Upper lobe of left lung (tissue), 6 donors: Measurements from ENCODE around the gene S100P. TPM values are rescaled to one million over a fixed set of nuclear protein-coding genes. Genes with fewer than 3 reads are reported as not detected.

Experiments used
- ATAC-seq, 2 donors: fragments of 200-7000 bp; cut with Tn5 transposase; one replicate each; pipeline ENCODE4 v1.9.1; 2022; ENCODE audit warnings: mild to moderate bottlenecking in 2 of 2, moderate library complexity in 2 of 2; ENCODE audit not compliant: low FRiP score in 2 of 2
- DNase-seq, 2 donors: peaks; one replicate each; pipeline ENCODE4 v3.0.0-alpha.2; 2019 to 2020
- H3K27ac ChIP-seq, 4 donors: fragments of 200-600 bp; sonication (generic); one replicate each; pipeline ENCODE4 v1.5.1; 2016 to 2019
- H3K27me3 ChIP-seq, 4 donors: fragments of 200-600 bp; sonication (generic); one replicate each; pipeline ENCODE4 v1.5.1; 2017 to 2019
- H3K36me3 ChIP-seq, 4 donors: fragments of 200-600 bp; sonication (generic); one replicate each; pipeline ENCODE4 v1.5.1; 2016 to 2019
- H3K4me1 ChIP-seq, 4 donors: fragments of 200-600 bp; sonication (generic); one replicate each; pipeline ENCODE4 v1.5.1; 2018 to 2019
- H3K4me3 ChIP-seq, 4 donors: fragments of 200-600 bp; sonication (generic); one replicate each; pipeline ENCODE4 v1.5.1; 2017 to 2019; ENCODE audit warnings: mild to moderate bottlenecking in 2 of 4, moderate library complexity in 1 of 4
- H3K9me3 ChIP-seq, 4 donors: fragments of 200-600 bp; sonication (generic); one replicate each; pipeline ENCODE4 v1.5.1; 2018 to 2019
- EP300 ChIP-seq, 4 donors: sonication (generic); formaldehyde crosslinking; IDR thresholded peaks; one replicate each; pipeline ENCODE4 v1.5.1; 2017; ENCODE audit warnings: antibody characterized with exemption in 4 of 4, control low read depth in 2 of 4
- POLR2A ChIP-seq, 4 donors: fragments of 450-650 bp; IDR thresholded peaks; one replicate each; pipeline ENCODE4 v1.5.1; 2016 to 2017; ENCODE audit warnings: antibody characterized with exemption in 4 of 4, mild to moderate bottlenecking in 2 of 4
- POLR2AphosphoS5 ChIP-seq, 2 donors: sonication (generic); formaldehyde crosslinking; IDR thresholded peaks; one replicate each; pipeline ENCODE4 v1.5.1; 2017; ENCODE audit warnings: antibody characterized with exemption in 2 of 2
- WGBS, 2 donors: methylation state at CpG; one replicate each; pipeline ENCODE4 v1.1.5; 2017 to 2018; 5-methylcytosine and 5-hydroxymethylcytosine counted together
- total RNA-seq, 6 donors: library from RNA; depleted of rRNA in 4 of 6; stranded (reverse); fragments of >200 nt in 4 of 6; gene quantifications; one replicate each; pipeline versions ENCODE4 v1.1.0 to v1.2.1, GENCODE V29; 2016 to 2021
- TF ChIP-seq, protein P1 (sequence below), 6 experiments: fragments of 450-650 bp in 4 of 6; fragments of 200-600 bp in 2 of 6; sonication (generic) in 2 of 6; IDR thresholded peaks; one replicate each; pipeline ENCODE4 v1.5.1; 2016 to 2019; ENCODE audit warnings: antibody characterized with exemption in 6 of 6
- donor health status: DM: no; HTN: no; CAD: no; lungs with moderate emphysema.
- donor health status: DM: no; HTN: yes; CAD: no; lungs with severe emphysema.

S100P gene
- total RNA-seq, 6 donors from 2014 or later = 4.1 to 22.4 (median 13.3) TPM; not detected in 2

DNA sequence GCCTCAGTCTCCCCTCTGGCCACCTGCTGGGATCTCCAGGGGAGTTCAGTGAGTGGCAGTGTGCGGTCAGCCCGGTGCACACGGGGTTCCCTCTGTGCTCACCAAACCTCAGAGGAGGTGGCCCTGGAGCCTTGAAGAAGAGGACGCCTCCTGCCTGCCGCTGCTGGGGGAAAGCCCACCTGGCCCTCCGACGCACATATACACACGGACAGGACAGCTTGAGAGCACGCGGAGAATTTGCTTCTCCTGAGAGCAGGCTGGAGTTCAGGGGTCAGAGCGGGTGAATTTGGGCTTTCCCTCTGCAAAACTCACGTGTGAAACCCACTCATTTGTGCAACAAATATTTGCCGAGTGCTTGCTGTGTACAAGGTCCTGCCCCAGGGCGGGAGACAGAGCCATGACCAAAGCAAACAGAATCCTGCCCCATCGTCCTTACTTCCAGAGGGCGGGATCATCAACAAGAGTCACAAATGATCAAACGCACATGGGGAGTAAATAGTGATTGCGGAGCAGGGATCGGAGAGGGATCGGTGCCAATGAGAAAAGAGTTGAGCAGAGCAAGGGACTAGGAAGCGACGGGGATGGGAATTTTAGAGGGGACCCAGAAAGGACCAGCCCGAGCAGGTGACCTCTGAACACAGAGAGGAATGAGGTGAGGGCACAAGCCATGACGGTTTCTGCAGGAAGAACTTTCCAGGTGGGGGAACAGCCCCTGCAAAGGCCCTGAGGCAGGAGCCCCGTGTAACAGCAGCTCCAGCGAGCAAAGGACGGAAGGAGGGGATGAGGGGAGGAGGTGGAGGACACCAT, 39.9 kb downstream of the S100P start:
- Histone ChIP-seq H3K27ac (peak overlapping the region in 2 of 4 donors; percentile 3 to 53), H3K4me1 (peaks cover 4 to 11% (median 7%) of the 10 kb centered on the region in 4 donors), H3K4me3 (no peak overlapping the region), H3K9me3 (no peaks in the 10 kb centered on the region), H3K27me3 (no peaks in the 10 kb centered on the region), H3K36me3 (no peaks in the 10 kb centered on the region)
- no peak for ATAC-seq
- 81 to 82% methylated on average over 27 of the region's 27 CpGs for WGBS, 2 donors
- DNase-seq = peak in 1 of 2 donors; percentile 52
- TF ChIP-seq, protein P1, sequence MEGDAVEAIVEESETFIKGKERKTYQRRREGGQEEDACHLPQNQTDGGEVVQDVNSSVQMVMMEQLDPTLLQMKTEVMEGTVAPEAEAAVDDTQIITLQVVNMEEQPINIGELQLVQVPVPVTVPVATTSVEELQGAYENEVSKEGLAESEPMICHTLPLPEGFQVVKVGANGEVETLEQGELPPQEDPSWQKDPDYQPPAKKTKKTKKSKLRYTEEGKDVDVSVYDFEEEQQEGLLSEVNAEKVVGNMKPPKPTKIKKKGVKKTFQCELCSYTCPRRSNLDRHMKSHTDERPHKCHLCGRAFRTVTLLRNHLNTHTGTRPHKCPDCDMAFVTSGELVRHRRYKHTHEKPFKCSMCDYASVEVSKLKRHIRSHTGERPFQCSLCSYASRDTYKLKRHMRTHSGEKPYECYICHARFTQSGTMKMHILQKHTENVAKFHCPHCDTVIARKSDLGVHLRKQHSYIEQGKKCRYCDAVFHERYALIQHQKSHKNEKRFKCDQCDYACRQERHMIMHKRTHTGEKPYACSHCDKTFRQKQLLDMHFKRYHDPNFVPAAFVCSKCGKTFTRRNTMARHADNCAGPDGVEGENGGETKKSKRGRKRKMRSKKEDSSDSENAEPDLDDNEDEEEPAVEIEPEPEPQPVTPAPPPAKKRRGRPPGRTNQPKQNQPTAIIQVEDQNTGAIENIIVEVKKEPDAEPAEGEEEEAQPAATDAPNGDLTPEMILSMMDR (IDR thresholded peaks at IDR 0.05) = no peak
- TF ChIP-seq POLR2A (IDR thresholded peaks at IDR 0.05) (no peak), EP300 (IDR thresholded peaks at IDR 0.05) (no peak), POLR2AphosphoS5 (IDR thresholded peaks at IDR 0.05) (no peak)

DNA sequence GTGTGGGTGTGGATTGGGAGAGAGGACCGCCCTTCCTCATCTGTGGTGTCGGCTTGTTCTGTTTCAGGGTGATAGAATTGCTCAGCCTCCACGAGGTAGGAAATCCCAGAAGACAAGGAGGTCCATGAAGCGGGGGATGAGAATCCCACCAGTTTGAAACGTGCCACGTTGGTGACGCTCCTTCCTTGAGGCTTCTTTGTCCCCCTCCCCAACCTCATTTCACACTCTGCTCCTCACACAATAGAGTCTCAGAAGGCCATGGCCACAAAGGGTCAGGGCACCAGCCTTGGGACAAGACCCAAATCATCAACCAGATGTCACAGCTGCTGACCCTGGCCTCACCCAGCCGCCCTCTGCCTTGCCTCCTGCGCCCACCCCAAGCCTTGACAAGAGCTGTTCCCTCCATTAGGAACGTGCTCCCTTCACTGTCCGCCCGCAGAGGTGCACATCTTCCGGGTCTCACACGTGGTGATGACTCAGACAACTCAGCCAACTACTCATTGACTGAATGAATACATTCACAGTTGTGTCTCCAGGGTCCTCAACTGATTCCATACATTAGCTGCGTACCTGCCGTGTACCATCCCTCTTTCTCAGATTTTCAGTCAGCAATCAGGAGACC, 40.6 kb downstream of the S100P start:
- H3K27me3 ChIP-seq = no peaks in the 10 kb centered on the region
- no peak overlapping the region for H3K27ac ChIP-seq
- WGBS, 2 donors = 80 to 82% methylated on average over 16 of the region's 16 CpGs
- DNase-seq (peak in 1 of 2 donors; percentile 50), ATAC-seq (no peak)
- no peaks in the 10 kb centered on the region for H3K9me3 ChIP-seq
- H3K4me3 ChIP-seq = no peak overlapping the region
- H3K4me1 ChIP-seq = peaks cover 4 to 11% (median 7%) of the 10 kb centered on the region in 4 donors
- no peak for TF ChIP-seq EP300 (IDR thresholded peaks at IDR 0.05)
- TF ChIP-seq POLR2AphosphoS5 (IDR thresholded peaks at IDR 0.05) = no peak
- TF ChIP-seq POLR2A (IDR thresholded peaks at IDR 0.05) = no peak
- TF ChIP-seq, protein P1 (IDR thresholded peaks at IDR 0.05) = no peak
- no peaks in the 10 kb centered on the region for H3K36me3 ChIP-seq

DNA sequence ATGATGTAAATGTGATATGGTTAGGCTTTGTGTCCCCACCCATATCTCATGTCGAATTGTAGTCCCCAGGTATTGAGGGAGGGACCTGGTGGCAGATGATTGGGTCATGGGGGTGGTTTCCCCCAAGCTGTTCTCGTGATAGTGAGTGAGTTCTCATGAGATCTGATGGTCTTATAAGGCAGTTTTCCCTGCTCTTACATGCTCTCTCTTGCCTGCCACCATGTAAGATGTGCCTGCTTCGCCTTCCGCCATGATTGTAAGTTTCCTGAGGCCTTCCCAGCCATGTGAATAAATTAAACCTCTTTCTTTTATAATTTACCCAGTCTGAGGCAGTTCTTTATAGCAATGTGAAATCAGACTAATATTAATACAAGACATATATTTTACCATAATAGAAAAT, 46.2 kb downstream of the S100P start:
- H3K4me1 ChIP-seq = no peaks in the 10 kb centered on the region
- no peaks in the 10 kb centered on the region for H3K9me3 ChIP-seq
- 86 to 87% methylated on average over 4 of the region's 4 CpGs for WGBS, 2 donors
- H3K27ac ChIP-seq = no peak overlapping the region
- no peaks in the 10 kb centered on the region for H3K36me3 ChIP-seq
- TF ChIP-seq, protein P1 (IDR thresholded peaks at IDR 0.05) = no peak
- TF ChIP-seq EP300 (IDR thresholded peaks at IDR 0.05) = no peak
- no peak for TF ChIP-seq POLR2A (IDR thresholded peaks at IDR 0.05)
- TF ChIP-seq POLR2AphosphoS5 (IDR thresholded peaks at IDR 0.05) = no peak
- no peak overlapping the region for H3K4me3 ChIP-seq
- DNase-seq (no peak), ATAC-seq (no peak)
- H3K27me3 ChIP-seq = no peaks in the 10 kb centered on the region

DNA sequence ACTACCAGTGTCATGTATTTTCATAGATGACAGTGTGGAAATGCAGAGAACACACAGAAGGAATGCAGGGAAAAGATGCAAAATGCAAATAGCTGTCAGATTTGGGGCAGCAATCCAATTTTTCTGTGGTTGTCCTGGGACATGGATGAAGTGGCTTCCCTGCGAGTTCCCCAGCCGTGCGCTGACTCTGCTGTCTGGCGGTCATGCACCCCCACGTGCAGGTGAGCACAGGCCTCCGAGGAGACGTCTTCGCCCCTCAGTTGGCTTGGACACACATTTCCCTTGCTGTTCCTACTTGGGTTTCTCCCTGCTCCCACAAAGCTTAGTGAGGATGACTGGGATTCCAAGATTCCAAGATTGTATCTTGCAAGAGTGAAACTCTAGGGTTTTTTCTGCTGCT, 46.7 kb downstream of the S100P start:
- 85 to 86% methylated on average over 4 to 8 of the region's 8 CpGs for WGBS, 2 donors

More for the DNA sequence above, 46.7 kb downstream of the S100P start:
- Histone ChIP-seq H3K27ac (no peak overlapping the region), H3K36me3 (no peaks in the 10 kb centered on the region), H3K4me3 (no peak overlapping the region), H3K9me3 (no peaks in the 10 kb centered on the region), H3K4me1 (no peaks in the 10 kb centered on the region), H3K27me3 (no peaks in the 10 kb centered on the region)
- DNase-seq (no peak), ATAC-seq (no peak)
- TF ChIP-seq, protein P1 (IDR thresholded peaks at IDR 0.05) = no peak
- TF ChIP-seq POLR2A (IDR thresholded peaks at IDR 0.05) (no peak), EP300 (IDR thresholded peaks at IDR 0.05) (no peak), POLR2AphosphoS5 (IDR thresholded peaks at IDR 0.05) (no peak)
